Natural killer cell (primary cell): ENCODE results near the gene ROBO4. TPM values are rescaled to one million over a fixed set of nuclear protein-coding genes. Genes with fewer than 3 reads are reported as not detected.

ENCODE experiments used
- ATAC-seq, 3 donors: fragments of 150-1000 bp in 2 of 3; fragments of 200-7000 bp in 1 of 3; cut with Tn5 transposase; 1 replicate in 1 of 3; 2 replicates in 2 of 3; pipeline ENCODE4 v1.10.0; 2021; ENCODE audit warnings: mild to moderate bottlenecking in 2 of 3, moderate library complexity in 2 of 3
- DNase-seq, 2 donors: peaks; one replicate each; pipeline versions ENCODE4 v3.0.0 to v3.0.0-alpha.2; 2013 to 2021; ENCODE audit warnings: mixed read lengths in 1 of 2
- H3K27ac ChIP-seq: one replicate; pipeline ENCODE4 v1.5.1; 2013; ENCODE audit warnings: mild to moderate bottlenecking, low read length
- H3K27me3 ChIP-seq: one replicate; pipeline ENCODE4 v1.6.1; 2013; ENCODE audit warnings: low read length; ENCODE audit not compliant: control insufficient read depth, insufficient read depth
- H3K36me3 ChIP-seq: one replicate; pipeline ENCODE4 v1.6.1; 2013; ENCODE audit warnings: low read length; ENCODE audit not compliant: control insufficient read depth, insufficient read depth
- H3K4me1 ChIP-seq: one replicate; pipeline ENCODE4 v1.6.1; 2013; ENCODE audit warnings: low read length; ENCODE audit not compliant: control insufficient read depth, insufficient read depth
- H3K4me3 ChIP-seq: one replicate; pipeline ENCODE4 v1.5.1; 2013; ENCODE audit warnings: low read length
- H3K9me3 ChIP-seq: one replicate; pipeline ENCODE4 v1.6.1; 2013; ENCODE audit warnings: low read length; ENCODE audit not compliant: control insufficient read depth, insufficient read depth
- H3K27ac Mint-ChIP-seq, 2 donors: one replicate each; pipeline ENCODE4 v1.8.0; 2022; ENCODE audit warnings: mild to moderate bottlenecking in 2 of 2, mixed read lengths in 2 of 2, moderate library complexity in 1 of 2
- H3K27me3 Mint-ChIP-seq, 2 donors: one replicate each; pipeline ENCODE4 v1.8.0; 2022; ENCODE audit warnings: low read depth in 2 of 2, mixed read lengths in 2 of 2
- H3K36me3 Mint-ChIP-seq: one replicate; pipeline ENCODE4 v1.8.0; 2022; ENCODE audit warnings: mixed read lengths
- H3K4me1 Mint-ChIP-seq, 2 donors: one replicate each; pipeline ENCODE4 v1.8.0; 2022; ENCODE audit warnings: mixed read lengths in 2 of 2
- H3K4me3 Mint-ChIP-seq: one replicate; pipeline ENCODE4 v1.8.0; 2022; ENCODE audit warnings: mild to moderate bottlenecking, moderate library complexity, mixed read lengths
- H3K9me3 Mint-ChIP-seq, 2 donors: one replicate each; pipeline ENCODE4 v1.8.0; 2022; ENCODE audit warnings: mixed read lengths in 2 of 2
- WGBS: methylation state at CpG from one replicate; pipeline ENCODE4 v1.1.7; 2013; ENCODE audit warnings: missing lambda C conversion rate; ENCODE audit not compliant: insufficient coverage; 5-methylcytosine and 5-hydroxymethylcytosine counted together
- intact Hi-C: fragments of 100-400 bp; cut with micrococcal nuclease; formaldehyde crosslinking; loops from one replicate; pipeline ENCODE4 v1.14.2; 2022
- total RNA-seq, 4 donors: library from RNA; stranded (reverse); fragments of 120-200 nt in 1 of 4; gene quantifications; one replicate each; pipeline versions ENCODE4 v1.2.3 to v1.2.4, GENCODE V29; 2013 to 2022
- TF ChIP-seq, protein P1 (sequence below): fragments of 200-600 bp; IDR thresholded peaks from one replicate; pipeline ENCODE4 v1.8.0; 2022; ENCODE audit warnings: antibody characterized with exemption

Gene ROBO4
- total RNA-seq, 3 donors from 2014 or later (not counting 1 experiment from before 2014, with no cell fraction given) = not detected

DNA sequence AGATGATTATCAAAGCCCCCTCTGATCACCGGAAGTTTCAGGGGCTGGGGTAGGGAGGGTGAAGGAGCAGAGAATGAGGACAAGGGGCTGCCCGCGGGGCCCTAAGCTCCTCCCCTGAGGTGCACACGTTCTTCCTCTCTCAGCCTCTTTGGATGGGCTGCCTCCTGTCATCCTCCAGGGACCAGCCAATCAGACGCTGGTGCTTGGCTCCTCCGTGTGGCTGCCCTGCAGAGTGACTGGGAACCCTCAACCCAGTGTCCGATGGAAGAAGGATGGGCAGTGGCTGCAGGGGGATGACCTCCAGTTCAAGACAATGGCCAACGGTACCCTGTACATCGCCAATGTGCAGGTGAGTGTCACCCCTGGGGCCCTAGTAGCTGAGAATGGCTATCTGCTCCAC lies 24.9 kb downstream of the ROBO4 start:
- Mint-ChIP-seq H3K27ac (no peak overlapping the region), H3K36me3 (no peaks in the 10 kb centered on the region), H3K27me3 (peaks cover 57 to 60% of the 10 kb centered on the region in 2 donors), H3K9me3 (no peaks in the 10 kb centered on the region), H3K4me1 (peaks cover 14 to 45% of the 10 kb centered on the region in 2 donors), H3K4me3 (no peak overlapping the region)
- Histone ChIP-seq H3K9me3 (no peaks in the 10 kb centered on the region), H3K27me3 (peaks cover 32% of the 10 kb centered on the region), H3K27ac (no peak overlapping the region), H3K4me3 (no peak overlapping the region), H3K36me3 (no peaks in the 10 kb centered on the region), H3K4me1 (peaks cover 31% of the 10 kb centered on the region)
- WGBS = 26% methylated on average over 9 of the region's 9 CpGs
- intact Hi-C loops = no loop called here
- ATAC-seq = no peak
- TF ChIP-seq, protein P1, sequence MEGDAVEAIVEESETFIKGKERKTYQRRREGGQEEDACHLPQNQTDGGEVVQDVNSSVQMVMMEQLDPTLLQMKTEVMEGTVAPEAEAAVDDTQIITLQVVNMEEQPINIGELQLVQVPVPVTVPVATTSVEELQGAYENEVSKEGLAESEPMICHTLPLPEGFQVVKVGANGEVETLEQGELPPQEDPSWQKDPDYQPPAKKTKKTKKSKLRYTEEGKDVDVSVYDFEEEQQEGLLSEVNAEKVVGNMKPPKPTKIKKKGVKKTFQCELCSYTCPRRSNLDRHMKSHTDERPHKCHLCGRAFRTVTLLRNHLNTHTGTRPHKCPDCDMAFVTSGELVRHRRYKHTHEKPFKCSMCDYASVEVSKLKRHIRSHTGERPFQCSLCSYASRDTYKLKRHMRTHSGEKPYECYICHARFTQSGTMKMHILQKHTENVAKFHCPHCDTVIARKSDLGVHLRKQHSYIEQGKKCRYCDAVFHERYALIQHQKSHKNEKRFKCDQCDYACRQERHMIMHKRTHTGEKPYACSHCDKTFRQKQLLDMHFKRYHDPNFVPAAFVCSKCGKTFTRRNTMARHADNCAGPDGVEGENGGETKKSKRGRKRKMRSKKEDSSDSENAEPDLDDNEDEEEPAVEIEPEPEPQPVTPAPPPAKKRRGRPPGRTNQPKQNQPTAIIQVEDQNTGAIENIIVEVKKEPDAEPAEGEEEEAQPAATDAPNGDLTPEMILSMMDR = no peak
- no peak for DNase-seq

DNA sequence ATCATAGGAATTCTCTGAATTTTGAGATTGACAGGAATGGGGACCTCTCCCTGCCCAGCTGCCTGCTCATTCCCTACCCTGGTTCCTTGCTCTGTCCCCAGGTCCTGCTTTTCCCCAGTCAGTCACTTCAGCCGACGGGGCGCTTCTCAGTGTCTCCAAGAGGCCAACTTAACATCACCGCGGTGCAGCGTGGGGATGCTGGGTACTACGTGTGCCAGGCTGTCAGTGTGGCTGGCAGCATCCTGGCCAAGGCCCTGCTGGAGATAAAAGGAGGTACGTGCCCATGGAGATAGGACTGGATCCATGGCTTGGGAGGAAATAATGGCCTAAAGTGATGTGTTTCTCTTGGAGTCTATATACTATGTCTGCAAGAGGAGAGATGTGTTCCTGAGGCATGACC lies 25.4 kb downstream of the ROBO4 start:
- H3K27ac Mint-ChIP-seq = no peak overlapping the region
- H3K27me3 ChIP-seq = peaks cover 35% of the 10 kb centered on the region

DNA sequence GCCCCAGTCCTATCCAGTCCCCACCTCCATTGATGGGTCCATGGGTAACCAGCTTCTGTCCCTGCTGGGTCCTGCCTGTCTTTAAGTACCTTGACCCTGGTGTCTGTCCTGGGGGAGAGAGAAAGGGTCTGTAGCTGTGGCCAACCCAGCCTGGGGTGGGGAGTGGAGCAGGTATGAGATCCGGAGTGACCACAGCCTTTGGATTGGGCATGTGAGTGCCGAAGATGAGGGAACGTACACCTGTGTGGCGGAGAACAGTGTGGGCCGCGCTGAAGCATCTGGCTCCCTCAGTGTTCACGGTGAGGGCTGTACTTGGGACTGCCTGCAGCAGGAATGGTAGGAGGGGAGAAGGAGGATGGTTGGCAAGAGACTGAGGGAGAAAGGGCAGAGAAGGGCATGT lies 27.2 kb downstream of the ROBO4 start:
- Histone ChIP-seq H3K27ac (no peak overlapping the region), H3K27me3 (peaks cover 48% of the 10 kb centered on the region), H3K36me3 (no peaks in the 10 kb centered on the region), H3K4me1 (peaks cover 27% of the 10 kb centered on the region), H3K4me3 (no peak overlapping the region), H3K9me3 (no peaks in the 10 kb centered on the region)
- H3K4me3 Mint-ChIP-seq = no peak overlapping the region
- H3K36me3 Mint-ChIP-seq = no peaks in the 10 kb centered on the region
- no peaks in the 10 kb centered on the region for H3K9me3 Mint-ChIP-seq
- TF ChIP-seq, protein P1 = no peak
- DNase-seq = no peak
- no peak overlapping the region for H3K27ac Mint-ChIP-seq
- ATAC-seq = no peak
- H3K27me3 Mint-ChIP-seq = peaks cover 72 to 76% of the 10 kb centered on the region in 2 donors
- intact Hi-C loops = no loop called here
- 64% methylated on average over 7 of the region's 7 CpGs for WGBS
- H3K4me1 Mint-ChIP-seq = peaks cover 17 to 37% of the 10 kb centered on the region in 2 donors

More for the DNA sequence above, 25.4 kb downstream of the ROBO4 start:
- Mint-ChIP-seq H3K9me3 (no peaks in the 10 kb centered on the region), H3K27me3 (peaks cover 62 to 64% of the 10 kb centered on the region in 2 donors), H3K36me3 (no peaks in the 10 kb centered on the region), H3K4me3 (no peak overlapping the region), H3K4me1 (peaks cover 14 to 42% of the 10 kb centered on the region in 2 donors)
- WGBS = 57% methylated on average over 8 of the region's 8 CpGs
- TF ChIP-seq, protein P1 = no peak
- intact Hi-C loops = no loop called here
- Histone ChIP-seq H3K9me3 (no peaks in the 10 kb centered on the region), H3K27ac (no peak overlapping the region), H3K4me1 (peaks cover 26% of the 10 kb centered on the region), H3K4me3 (no peak overlapping the region), H3K36me3 (no peaks in the 10 kb centered on the region)
- DNase-seq = no peak
- no peak for ATAC-seq

DNA sequence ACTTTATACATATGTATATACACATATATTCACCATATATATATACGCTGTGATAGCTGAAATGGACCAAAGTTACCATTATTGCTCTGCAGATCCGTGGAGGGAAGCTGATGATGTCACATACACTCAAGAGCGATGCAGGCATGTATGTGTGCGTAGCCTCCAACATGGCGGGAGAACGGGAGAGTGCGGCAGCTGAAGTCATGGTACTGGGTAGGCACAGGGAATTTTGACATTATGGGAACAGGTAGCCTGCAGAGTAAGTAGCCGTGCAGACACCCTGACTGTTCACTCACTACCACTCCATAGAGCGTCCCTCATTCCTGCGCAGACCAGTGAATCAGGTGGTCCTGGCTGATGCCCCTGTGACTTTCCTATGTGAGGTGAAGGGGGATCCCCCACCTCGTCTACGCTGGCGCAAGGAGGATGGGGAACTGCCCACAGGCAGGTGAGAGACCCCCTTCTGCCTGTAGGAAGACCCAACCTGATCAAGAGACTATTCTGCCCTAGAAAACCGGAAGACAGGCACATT lies 27.7 kb downstream of the ROBO4 start:
- H3K4me3 ChIP-seq = no peak overlapping the region
- no peak overlapping the region for H3K4me3 Mint-ChIP-seq
- no peak for DNase-seq
- no peaks in the 10 kb centered on the region for H3K9me3 Mint-ChIP-seq
- ATAC-seq = no peak
- H3K9me3 ChIP-seq = no peaks in the 10 kb centered on the region
- peaks cover 28% of the 10 kb centered on the region for H3K4me1 ChIP-seq
- TF ChIP-seq, protein P1 = no peak
- H3K36me3 Mint-ChIP-seq = no peaks in the 10 kb centered on the region
- no peaks in the 10 kb centered on the region for H3K36me3 ChIP-seq
- H3K27me3 ChIP-seq = peaks cover 54% of the 10 kb centered on the region
- no peak overlapping the region for H3K27ac Mint-ChIP-seq
- H3K4me1 Mint-ChIP-seq = peaks cover 17 to 32% of the 10 kb centered on the region in 2 donors
- intact Hi-C loops = no loop called here
- H3K27ac ChIP-seq = no peak overlapping the region
- 54% methylated on average over 13 of the region's 14 CpGs for WGBS
- H3K27me3 Mint-ChIP-seq = peaks cover 72 to 75% of the 10 kb centered on the region in 2 donors
